HG03558 (cell line): ENCODE data around the gene NUAK2.

ENCODE experiments used
- ATAC-seq: cut with Tn5 transposase; IDR thresholded peaks from one replicate; pipeline ENCODE4 v1.9.1; 2021; ENCODE audit warnings: moderate number of reproducible peaks; ENCODE audit not compliant: unreplicated experiment; ENCODE audit errors: extremely low read depth

Gene NUAK2

GRCh38 chr1:205260948-205261732 lies 60.4 kb downstream of the NUAK2 start:
- no peak for ATAC-seq

GRCh38 chr1:205259998-205260397 lies 61.5 kb downstream of the NUAK2 start:
- ATAC-seq = no peak

GRCh38 chr1:205259324-205259832 lies 62.2 kb downstream of the NUAK2 start:
- no peak for ATAC-seq

- no peak for ATAC-seq
These were observed 62.8 kb downstream of the NUAK2 start for GRCh38 chr1:205258719-205259118.

GRCh38 chr1:205258261-205258691 lies 63.3 kb downstream of the NUAK2 start:
- ATAC-seq = no peak

GRCh38 chr1:205257735-205258134 lies 63.8 kb downstream of the NUAK2 start:
- ATAC-seq = no peak

GRCh38 chr1:205256951-205257625 lies 64.5 kb downstream of the NUAK2 start:
- no peak for ATAC-seq

GRCh38 chr1:205255941-205256780 lies 65.4 kb downstream of the NUAK2 start:
- no peak for ATAC-seq
